ENCODE measurements around the gene OXCT1.
"Not testable (repeated sequence)": the region's sequence is repeated elsewhere in the genome, so short reads cannot be mapped to it uniquely, and the experiment has no call there.

Gene OXCT1

GRCh38 chr5:41729381-41729780, 140.8 kb downstream of the OXCT1 start:
- in situ Hi-C loops (cut with MboI; ENCODE audit: low sequenced_read_pairs) = not testable (repeated sequence)

DNA sequence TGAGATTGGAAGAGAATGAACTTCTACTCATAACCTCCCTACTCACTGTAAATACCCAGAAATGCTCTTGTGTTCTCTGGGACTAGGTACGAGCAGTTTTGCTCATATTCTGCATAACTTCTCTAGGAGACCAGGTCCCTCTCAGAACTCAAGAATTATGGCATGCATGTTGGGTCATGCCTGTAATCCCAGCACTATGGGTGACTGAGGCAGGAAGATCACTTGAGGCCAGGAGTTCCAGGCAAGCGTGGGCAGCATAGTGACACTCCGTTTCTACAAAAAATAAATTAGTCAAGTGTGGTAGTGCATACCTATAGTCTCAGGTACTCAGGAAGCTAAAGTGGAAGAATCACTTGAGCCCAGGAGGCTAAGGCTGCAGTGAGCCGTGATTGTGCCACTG, 141.9 kb downstream of the OXCT1 start:
- in situ Hi-C loops (cut with MboI; ENCODE audit: low sequenced_read_pairs) = no loop called here

DNA sequence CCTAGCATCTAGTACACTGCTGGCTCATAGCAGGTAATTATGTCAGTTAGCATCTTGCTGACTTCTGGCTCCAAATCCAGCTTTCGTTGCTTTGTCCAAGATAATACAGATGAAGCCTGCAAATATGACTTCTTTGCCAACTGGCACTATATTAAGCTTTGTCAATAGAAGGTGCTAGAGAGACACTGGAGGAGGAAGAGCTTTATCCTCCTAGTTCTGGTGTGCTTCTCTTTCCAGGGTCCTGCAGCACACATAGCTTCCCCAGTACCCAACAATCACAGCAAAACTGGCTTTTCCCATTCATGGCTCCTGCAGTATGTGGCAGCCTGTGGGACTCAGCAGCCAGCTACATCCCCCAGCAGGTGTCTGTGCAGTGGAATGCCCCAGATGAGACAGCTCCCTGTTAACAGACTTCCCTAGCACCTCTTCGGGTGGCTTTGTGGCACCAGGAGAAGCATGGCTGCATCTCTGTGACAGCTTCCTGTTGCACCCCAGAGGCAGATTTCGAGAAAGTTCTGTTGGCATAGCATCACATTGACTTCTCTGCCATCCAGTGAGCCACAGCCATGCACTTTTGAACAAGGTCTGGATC, 147.8 kb downstream of the OXCT1 start:
- in situ Hi-C loops (cut with MboI; ENCODE audit: low sequenced_read_pairs) = no loop called here

GRCh38 chr5:41721516-41721915, 148.7 kb downstream of the OXCT1 start:
- in situ Hi-C loops (cut with MboI; ENCODE audit: low sequenced_read_pairs) = no loop called here

DNA sequence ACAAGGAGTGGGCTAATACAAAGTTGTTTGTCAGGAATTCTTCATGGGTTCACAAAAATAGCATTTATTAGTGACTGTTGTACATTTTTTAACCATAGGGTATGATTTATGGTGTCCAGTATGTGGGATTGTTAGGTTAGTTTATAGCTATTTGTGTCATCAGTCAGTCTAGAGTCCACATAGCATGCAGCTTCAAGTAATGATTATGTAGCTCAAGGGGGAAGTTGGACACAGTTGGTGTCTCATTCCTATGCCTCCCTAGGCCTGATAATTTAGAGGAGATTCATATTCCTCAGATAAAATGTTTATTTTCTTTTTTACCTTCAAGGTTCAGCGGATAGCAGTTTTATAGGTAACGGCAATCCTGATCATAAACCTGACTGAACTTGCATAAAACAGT, 153.8 kb downstream of the OXCT1 start:
- in situ Hi-C loops (cut with MboI; ENCODE audit: low sequenced_read_pairs) = no loop called here

- in situ Hi-C loops (cut with MboI; ENCODE audit: low sequenced_read_pairs) = not testable (repeated sequence)
Observed at GRCh38 chr5:41714446-41714845, 155.8 kb downstream of the OXCT1 start.

- in situ Hi-C loops (cut with MboI; ENCODE audit: low sequenced_read_pairs) = no loop called here
Observed at GRCh38 chr5:41708604-41708940, 161.7 kb downstream of the OXCT1 start.

DNA sequence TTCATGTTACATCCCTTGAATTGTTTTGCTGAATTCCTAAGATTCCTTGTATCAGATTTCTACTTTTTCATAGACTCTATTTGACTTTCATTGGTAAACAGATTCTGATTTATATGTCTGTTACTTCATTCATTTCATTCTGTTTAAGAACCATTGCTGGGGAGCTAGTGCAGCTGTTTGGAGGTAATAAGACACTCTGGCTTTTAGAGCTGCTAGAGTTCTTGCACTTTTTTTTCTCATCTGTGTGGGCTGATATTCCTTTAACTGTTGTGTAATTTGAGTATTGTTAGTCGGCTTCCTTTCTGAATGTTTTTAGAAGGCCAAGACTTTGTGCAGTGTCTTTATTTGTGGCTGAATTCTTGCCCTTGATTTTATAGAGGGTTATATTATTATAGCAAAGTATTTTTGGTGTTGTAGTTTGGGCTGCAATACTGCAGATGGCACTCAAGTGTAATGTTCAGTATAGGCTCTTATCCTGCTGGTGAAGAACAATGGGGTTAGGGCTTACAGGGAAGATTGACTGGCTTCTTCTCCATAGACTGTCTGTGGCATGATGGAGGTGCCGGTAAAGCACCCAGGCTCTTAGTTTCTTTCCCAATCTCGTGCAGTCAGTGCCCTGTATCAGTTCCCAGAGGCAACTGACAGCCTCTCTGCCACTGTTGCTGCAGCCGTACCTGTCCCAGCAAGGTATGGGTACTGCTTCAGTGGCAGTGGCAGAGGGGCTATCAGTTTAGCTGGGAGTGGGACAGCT, 162.2 kb downstream of the OXCT1 start:
- in situ Hi-C loops (cut with MboI; ENCODE audit: low sequenced_read_pairs) = no loop called here

DNA sequence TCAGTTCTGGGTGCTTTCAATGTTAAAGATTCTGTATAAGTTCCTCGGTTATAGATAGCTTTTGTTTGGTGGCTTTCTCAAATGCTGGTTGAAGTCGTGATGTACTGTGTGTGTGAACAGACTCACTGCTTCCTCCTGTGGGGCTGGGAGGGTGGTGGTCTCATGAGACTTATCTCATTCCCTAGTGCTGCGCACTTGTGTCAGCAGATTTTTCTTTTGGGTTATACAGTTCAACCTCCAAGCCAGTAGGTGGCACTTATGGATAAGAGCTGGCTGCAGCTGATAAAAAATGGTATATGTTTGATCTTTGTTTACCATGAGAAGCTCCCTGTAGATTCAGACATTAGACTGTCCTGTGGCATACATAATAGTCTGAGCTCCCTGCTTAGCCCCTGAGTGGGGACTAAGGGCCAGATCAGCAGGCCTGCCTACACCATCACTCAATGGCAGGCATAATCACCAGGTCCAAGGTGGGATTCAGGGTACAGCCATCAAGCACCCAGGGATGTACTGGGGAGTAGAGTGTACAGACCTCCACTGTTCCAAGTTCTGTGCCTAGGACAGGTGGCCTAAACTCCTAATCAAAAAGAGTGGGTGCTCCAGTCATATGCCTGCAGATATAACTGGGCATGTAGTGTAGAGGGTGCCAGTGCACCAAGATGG, 174.2 kb downstream of the OXCT1 start:
- in situ Hi-C loops (cut with MboI; ENCODE audit: low sequenced_read_pairs) = no loop called here

GRCh38 chr5:41686767-41687166, 183.5 kb downstream of the OXCT1 start:
- in situ Hi-C loops (cut with MboI; ENCODE audit: low sequenced_read_pairs) = no loop called here

GRCh38 chr5:41686191-41686590, 184.0 kb downstream of the OXCT1 start:
- in situ Hi-C loops (cut with MboI; ENCODE audit: low sequenced_read_pairs) = no loop called here

DNA sequence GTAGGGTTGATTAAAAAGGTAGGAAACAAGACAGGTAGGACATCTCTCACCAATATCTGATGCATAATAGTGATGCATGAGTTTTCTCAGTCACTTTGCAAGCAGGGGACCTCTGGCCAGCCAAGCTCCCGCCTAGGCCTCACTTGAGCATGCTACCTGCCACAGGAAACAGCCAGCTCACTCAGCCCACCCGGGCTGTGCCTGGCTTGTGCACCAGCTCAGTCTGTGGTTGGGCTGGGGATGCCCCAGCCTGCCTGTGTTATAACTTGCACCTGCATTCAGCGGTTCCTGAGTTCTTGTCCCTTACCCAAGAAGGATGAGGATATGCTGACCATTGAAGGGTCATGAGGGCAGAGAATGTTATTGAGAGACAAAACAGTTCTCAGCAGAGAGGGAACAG, 187.0 kb downstream of the OXCT1 start:
- in situ Hi-C loops (cut with MboI; ENCODE audit: low sequenced_read_pairs) = no loop called here

GRCh38 chr5:41682641-41683040, 187.6 kb downstream of the OXCT1 start:
- in situ Hi-C loops (cut with MboI; ENCODE audit: low sequenced_read_pairs) = no loop called here

- in situ Hi-C loops (cut with MboI; ENCODE audit: low sequenced_read_pairs) = no loop called here
Observed at GRCh38 chr5:41681840-41682239, 188.4 kb downstream of the OXCT1 start.
